Activated T-helper 9 cell treated with anti-CD3 and anti-CD28 coated beads, Interleukin-2, amount 50 U/mL, for 16 hours (primary cell): Measurements from ENCODE around the gene STK17A.

Experiments used
- DNase-seq: peaks from one replicate; pipeline ENCODE4 v3.0.0-alpha.2; 2020; ENCODE audit warnings: low read depth

The STK17A gene

GRCh38 chr7:43582503-43583423, at the start of gene STK17A:
TSS of gene STK17A (plus strand) at chr7:43583108. CDS start at chr7:43583244, 136 bp downstream.
- DNase-seq: peak; percentile 92

GRCh38 chr7:43533801-43534479, 49.0 kb upstream of the STK17A start:
- no peak for DNase-seq

- DNase-seq: no peak
Measured at GRCh38 chr7:43535031-43535451, 47.9 kb upstream of the STK17A start.

GRCh38 chr7:43535810-43536585, 46.9 kb upstream of the STK17A start:
- no peak for DNase-seq

- no peak for DNase-seq
Measured at GRCh38 chr7:43536773-43537172, 46.1 kb upstream of the STK17A start.

- DNase-seq: no peak
Measured at GRCh38 chr7:43537765-43538403, 45.0 kb upstream of the STK17A start.

GRCh38 chr7:43538404-43538771, 44.5 kb upstream of the STK17A start:
- no peak for DNase-seq

GRCh38 chr7:43540471-43540870, 42.4 kb upstream of the STK17A start:
- no peak for DNase-seq

- no peak for DNase-seq
Measured at GRCh38 chr7:43542716-43543115, 40.2 kb upstream of the STK17A start.

GRCh38 chr7:43546231-43546630, 36.7 kb upstream of the STK17A start:
- DNase-seq: no peak

- no peak for DNase-seq
Measured at GRCh38 chr7:43550427-43550826, 32.5 kb upstream of the STK17A start.

GRCh38 chr7:43552122-43552521, 30.8 kb upstream of the STK17A start:
- no peak for DNase-seq

GRCh38 chr7:43553999-43554398, 28.9 kb upstream of the STK17A start:
- no peak for DNase-seq

GRCh38 chr7:43554423-43554822, 28.5 kb upstream of the STK17A start:
- DNase-seq: no peak

GRCh38 chr7:43557831-43558495, 24.9 kb upstream of the STK17A start:
- DNase-seq: no peak

GRCh38 chr7:43559171-43559945, 23.6 kb upstream of the STK17A start:
- no peak for DNase-seq

GRCh38 chr7:43559946-43560335, 23.0 kb upstream of the STK17A start:
- DNase-seq: no peak

GRCh38 chr7:43560742-43561330, 22.1 kb upstream of the STK17A start:
- no peak for DNase-seq

- DNase-seq: no peak
Measured at GRCh38 chr7:43562383-43562782, 20.5 kb upstream of the STK17A start.

- DNase-seq: no peak
Measured at GRCh38 chr7:43565786-43566185, 17.1 kb upstream of the STK17A start.
